HG02642 (cell line): Measurements from ENCODE around the gene OLA1.

Experiments
- ATAC-seq: cut with Tn5 transposase; IDR thresholded peaks from one replicate; pipeline ENCODE4 v1.9.1; 2021; ENCODE audit warnings: mild to moderate bottlenecking; ENCODE audit not compliant: unreplicated experiment, poor library complexity

The OLA1 gene

DNA sequence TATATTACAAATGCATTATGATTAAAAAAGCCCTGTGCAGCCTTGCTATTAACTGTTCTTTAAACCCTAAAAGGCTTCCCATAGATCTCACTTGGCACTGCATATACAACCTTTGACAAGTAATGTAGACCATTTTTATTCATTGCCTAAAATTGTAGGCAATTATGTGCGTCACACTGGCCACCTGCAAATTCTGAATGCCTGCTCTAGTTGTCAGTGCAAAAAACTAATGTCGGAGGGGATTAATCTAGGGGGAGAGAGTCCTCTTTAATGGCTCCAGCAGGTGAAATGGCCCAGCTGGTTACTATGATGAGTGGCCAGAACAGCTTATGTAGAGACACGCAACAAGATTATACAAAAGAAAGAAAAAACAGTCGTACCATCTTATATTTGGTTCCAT, 123.2 kb downstream of the OLA1 start:
- no peak for ATAC-seq

DNA sequence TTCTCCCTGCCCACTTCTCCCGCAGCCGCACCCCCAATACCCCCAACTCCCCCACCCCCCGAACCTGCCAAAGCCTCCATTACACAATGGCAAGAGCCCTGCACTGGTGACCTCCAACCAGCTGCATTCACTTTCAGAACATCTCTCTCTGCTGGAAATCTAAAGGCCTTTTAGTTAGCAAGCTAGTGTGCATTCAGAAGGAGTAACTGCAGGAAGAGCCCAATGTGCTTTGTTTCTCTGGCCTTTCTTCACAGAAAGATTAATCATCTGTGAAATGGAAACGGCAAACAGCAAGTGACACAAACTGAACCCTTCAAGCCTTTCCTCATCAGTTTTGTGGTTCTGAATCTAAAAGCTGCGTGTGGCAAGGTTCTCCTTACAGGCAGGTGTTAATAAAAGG, 124.2 kb downstream of the OLA1 start:
- no peak for ATAC-seq

DNA sequence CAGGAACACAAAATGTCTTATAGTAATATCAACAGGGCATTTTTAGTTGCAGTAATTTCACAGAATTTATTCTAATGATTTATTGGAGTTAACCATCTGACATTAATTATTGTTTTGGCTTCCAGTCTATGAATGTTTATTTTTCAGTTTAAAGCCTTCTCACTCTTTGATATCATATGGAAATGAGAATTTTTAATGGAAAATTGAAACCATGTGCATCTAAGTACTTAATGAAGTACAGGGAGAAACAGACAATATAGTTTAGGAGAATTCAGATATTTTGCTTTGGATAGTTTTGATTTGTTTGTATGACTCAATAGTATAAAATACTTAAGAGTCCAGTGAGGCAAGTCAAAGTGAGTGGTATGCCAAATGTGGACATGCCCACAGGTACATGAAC, 126.1 kb downstream of the OLA1 start:
- ATAC-seq = no peak

DNA sequence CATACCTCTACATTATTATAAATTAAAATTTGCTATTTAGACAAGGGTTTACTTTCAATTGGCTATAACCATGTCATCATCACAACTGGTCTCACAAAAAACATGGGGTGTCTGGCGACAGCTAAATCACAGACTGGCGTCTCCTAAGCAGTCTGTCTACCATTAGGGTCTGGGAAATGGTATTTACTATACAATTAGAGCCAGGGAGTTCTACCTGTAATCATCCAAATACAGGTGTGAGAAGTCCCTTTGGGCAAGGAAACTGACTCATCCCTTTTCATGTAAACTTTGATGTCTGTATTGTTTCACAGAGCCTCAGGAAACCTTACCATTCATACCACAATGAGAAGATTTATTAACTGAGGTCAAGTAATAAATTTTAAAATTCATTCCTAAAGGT, 126.7 kb downstream of the OLA1 start:
- ATAC-seq = no peak

DNA sequence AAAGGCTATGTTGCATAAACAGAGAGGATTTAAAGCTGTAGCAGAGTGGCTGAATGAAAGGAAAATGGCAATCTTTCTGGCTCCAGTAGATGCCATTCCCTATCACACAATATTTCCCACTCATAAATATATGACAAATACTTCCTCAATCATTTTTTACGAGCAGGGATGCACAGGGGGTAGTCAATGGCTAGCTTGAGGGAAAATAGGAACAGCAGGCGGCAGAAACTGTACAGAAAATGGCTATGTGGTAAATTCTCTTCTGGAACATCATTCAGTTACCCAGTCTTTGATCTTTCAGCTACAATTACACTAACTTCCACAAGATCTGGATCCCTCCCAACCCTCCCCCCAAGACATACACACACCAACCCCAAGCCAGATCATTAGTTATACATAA, 127.2 kb downstream of the OLA1 start:
- no peak for ATAC-seq

DNA sequence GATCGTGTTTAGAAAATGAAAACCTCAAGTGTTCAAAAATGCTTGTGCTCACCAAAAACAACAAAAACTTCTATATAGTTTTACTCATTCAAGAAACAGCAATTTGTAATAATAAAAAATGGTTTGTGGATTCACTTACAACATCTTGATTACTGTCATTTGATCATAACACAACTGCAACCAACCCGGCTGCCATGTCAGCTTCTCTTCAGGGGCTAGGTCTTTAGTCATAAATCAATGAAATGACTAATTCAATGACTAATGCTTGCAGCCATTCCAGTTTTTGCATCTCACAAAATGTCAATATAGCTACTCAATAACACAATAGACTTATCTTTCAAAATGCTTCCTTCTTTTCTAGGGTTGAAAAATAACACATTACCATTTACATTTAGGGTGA, 128.0 kb downstream of the OLA1 start:
- ATAC-seq = no peak

DNA sequence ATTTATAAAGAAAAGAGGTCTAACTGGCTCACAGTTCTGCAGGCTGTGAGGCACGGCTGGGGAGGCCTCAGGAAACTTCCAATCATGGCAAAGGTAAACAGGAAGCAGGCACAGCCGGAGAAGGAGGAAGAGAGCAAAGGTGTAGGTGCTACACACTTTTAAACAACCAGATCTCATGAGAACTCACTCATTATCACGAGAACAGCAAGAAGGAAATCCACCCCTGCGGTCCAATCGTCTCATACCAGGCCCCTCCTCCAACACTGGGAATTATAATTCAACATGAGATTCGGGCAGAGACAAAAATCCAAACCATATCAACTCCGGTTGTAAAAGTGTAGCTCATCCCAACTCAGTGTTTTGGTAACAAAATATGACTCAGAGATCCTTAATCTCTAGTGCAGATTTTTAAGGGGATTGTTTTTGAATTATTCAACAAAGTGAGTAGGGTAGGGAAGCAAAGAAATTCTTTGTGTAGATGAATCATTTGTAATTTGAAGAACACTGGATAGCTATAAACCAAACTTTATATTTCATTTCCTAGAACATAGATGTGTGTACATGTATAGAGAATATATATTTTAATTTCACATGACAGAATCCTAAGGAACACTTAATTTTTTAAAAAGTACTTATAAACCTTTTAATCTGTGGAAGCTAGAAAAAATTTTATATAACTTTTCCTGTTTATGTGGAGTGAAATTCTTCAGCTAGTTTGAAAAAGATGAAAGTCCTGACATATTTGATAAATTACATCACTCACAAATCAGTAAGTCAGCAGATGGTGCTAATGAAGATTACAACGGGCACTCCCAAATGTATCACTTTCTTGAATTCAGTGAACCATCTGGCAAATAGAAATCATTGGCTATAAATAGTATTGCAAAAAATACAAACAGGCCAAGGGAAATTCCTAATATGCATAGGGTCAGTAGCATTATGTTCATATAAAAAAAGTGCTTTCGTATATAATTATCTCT, 130.1 kb downstream of the OLA1 start:
- ATAC-seq = no peak

DNA sequence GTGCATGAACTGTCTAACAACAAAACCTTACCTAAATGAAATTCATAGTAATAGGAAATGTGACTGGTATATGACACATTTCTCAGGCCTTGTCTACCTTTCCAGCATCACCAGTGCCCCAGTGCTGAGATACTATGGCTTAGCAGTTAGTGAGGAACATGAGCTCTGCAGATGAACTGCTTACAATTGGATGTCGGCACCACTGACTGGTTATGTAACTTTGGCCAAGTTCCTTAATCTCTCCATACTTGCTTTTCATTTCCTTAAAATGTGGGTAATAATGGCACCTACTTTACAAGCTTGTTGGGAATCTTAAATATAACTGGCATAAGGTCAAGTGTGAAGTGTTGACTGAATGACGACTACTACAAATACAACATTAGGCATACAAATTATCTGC, 136.3 kb downstream of the OLA1 start:
- ATAC-seq = no peak

DNA sequence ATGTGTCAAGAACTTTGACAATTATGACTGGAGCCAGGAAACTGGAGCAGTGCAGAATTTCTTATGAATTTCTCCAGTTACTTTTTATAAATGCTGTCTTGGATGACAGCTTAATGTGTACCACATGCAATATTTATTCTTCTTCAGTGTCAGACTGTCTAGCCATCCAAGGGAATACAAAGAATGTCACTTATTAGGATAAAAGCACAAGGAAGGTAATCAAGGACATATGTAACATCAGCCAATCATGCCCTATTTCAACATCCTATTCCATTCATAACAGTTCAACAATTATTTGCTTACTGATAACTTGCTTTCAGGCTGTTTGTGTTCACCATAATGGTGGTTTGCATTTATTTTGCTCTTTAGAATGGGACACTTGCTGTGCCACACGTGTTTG, 139.8 kb downstream of the OLA1 start:
- ATAC-seq = no peak

DNA sequence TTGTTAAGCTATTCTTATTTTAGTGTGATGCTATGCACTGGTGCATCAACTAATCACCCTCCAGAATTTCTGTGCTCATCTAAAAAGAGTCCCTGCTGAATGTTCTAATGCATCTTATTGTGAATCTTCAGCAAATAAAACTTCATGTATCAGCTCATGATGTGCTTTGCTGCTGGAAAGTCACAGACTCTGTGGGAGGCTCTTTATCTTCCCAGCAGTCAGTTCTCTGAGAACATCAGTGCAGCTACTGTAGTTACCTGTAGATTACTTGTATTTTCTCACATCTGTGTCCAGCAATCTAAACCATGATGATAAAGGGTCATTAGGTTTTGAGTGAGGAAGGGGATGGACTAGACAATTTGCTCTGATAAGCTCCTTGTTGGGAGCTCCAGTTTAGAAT, 141.6 kb downstream of the OLA1 start:
- ATAC-seq = no peak

DNA sequence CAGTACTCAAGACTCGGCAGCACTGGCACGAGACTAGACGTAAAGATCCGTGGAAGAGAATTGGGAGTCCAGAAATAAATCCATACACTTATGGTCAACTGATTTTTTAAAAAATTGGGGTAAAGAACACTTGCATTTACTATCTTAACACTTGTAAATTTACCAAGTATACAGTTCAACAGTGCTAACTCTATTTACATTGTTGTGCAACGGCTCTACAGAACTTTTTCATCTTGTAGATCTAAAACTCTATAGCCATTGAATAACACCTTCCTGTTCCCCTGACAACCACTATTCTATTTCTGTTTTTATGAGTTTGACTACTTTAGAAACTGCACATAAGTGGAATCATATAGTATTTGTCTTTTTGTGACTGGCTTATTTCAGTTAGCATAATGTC, 153.8 kb downstream of the OLA1 start:
- ATAC-seq = no peak

DNA sequence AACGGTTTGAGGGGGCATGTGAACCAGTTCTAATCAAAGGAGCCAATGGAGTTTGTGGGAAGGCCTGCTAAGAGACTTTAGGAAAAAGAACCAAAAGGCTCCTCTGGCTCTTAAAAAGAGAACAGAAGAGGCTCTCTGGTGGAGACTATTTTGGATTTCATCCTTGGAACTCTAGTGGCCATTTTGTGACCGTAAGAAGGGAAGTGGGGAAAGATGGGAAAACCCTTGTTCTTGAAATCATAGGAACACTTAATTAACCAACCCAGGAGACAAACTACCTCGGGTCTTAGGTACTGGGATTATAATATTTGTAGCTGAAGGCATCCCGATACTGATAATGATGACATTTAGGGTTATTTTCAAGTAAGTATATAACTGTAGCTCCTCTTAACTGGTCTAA, 157.9 kb downstream of the OLA1 start:
- no peak for ATAC-seq

DNA sequence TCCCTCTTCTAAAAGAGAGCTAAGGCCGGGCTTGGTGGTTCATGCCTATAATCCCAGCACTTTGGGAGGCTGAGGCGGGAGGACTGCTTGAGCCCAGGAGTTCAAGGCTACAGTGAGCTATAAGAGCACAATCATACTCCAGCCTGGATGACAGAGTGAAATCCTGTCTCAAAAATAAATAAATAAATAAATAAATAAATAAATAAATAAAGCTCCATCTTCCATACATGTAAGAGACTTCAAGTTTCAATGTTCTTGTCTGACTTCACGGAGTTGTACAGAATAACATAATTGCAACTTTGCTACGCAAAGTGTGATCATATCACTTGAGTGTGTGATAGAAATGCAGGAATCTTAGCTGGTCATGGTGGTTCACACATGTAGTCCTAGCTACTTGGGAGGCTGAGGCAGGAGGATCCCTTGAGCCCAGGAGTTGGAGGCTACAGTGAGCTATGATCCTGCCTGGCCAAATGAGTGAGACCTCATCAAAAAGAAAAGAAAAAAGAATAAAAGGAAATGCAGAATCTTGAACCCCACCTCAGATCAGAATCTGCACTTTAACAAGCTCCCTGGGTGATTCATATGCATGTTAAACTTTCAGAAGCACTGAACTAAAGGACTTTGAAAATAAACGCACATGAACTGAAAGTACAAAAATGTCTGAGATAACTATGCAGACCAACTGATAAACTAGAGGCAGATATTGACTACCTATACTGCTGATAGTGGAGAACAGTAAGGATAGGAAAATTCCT, 159.4 kb downstream of the OLA1 start:
- no peak for ATAC-seq

DNA sequence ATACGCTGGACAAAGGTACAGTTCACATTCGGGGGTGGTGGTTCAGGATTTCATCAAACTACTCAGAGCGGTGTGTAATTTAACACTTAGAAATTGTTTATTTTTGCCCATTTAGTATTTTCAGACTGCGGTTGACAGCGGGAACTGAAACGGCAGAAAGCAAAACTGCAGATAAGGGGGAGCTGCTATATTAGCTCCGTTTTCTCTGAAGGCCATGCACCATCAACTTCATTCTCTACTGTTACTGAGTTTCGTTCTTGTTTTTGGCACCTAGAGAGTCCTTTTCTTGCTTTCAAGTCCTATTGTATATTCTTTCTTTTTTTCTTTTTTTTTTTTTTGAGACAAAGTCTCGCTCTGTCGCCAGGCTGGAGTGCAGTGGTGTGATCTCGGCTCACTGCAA, 161.6 kb downstream of the OLA1 start:
- no peak for ATAC-seq

DNA sequence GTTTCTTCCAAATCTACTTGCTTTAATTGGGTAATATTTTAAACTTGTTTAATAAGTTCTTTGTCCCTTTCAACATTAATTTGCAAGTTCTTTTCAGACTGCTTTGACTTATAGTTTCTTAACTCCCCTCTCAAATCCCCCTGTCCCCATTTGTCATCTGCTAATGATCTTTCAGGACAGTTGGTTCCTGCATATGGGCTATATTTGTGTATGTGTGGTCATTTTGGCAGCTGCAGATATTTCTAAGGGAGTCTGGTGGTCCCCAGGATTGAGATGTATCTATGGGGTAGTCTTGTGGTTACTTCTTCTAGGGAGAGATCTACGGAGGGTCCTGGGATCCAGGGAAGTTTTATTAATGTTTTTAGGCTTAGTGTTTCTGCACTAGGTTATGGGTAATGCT, 162.6 kb downstream of the OLA1 start:
- ATAC-seq = no peak

DNA sequence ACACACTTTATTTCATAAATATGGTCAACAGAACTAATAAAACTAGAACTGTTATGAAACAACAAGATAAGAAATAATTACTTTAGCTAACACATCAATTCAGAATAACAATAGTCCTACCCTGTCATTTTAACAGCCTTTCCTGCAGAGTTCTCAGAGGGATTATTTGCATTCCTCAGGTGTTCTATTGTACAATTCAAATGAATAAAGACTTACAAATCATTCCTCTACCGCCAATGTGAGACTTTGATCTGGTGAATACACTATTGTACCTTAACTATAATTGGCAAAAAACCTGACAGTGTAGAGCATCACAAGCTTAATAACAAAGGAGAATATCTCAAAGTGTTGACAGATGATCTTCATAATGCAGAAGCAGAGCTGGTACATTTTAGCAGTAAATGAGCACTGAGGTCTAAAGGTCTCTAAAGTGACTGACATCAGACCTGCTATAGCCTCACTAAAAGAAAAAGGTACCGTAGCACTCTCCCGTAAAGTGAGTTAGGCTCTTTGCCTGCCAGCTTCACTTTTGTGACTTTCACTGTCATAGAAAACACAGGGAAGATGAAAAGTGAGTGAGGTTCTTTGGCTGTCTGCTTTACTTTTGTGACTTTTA, 164.4 kb downstream of the OLA1 start:
- ATAC-seq = no peak

DNA sequence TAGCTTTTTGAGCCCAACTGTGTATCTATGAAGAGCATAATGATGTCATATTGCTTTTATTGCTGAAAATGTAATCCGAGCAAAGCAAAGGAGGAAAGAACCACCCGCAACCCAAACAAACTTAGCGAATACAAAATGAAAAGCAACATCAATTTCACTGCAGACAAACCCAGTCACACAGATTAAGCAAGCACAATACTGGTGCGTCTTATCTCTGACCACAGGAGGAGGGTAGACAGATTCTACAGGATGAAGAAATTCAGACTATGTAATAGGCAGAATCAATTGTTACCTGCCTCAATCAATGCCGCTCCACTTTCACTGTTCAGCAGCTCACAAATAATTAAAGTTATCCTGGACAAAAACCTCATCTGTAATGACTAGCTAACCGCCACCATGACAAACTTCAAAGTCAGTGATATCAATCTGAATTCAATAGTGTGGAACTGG, 167.6 kb downstream of the OLA1 start:
- ATAC-seq = no peak

DNA sequence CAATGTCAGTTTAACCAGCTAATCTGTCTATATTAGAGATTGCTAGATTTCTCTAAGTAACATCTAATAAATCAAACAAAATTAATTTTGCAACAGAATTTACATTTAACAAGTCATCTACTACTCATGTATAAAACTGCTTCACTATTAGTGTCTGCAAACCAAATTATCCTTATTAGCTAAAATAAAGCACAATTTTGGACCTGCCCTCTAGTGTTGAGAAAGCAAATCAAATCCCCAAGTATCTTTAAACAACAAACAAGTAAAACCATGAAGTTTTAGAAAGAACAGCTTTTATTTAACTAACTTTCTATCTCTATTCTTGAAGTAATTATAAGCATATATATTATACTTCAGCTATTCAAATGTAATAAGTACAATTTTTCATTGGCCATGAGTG, 170.1 kb downstream of the OLA1 start:
- ATAC-seq = no peak

DNA sequence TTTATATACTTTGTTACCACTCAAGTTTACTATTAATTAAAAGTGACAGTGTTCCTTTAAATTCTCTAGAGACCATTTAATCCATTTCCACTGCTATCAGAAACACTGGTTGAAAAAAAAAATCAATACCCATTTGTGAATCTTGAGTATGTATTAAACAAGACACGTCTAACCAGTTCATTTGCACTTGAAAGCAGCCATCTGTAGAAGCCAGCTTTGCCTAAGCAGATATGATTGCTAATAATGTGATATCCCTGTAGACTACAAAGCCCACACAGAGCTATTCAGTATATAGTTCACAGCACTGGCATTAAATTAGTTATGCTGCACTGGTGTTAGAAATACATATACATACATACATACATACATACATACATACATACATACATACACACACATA, 171.4 kb downstream of the OLA1 start:
- ATAC-seq = no peak

DNA sequence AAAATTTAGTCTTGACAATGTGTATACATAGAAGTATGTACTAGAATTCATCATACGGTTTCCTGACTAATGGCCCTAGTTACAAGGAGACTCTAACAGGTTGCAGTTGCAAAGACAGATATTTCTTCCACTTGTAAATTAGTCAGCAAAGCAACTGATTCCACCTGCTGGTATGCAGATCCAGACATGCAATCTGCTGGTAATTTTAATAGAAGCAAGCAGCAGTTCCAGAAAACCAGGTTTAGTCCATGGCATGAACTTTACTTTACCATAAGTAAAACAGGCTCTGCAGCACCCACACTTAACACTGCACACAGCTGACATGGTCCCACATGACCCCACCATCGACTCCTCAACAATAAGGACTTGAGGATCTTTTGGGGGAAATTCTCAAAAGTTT, 172.3 kb downstream of the OLA1 start:
- ATAC-seq = no peak

DNA sequence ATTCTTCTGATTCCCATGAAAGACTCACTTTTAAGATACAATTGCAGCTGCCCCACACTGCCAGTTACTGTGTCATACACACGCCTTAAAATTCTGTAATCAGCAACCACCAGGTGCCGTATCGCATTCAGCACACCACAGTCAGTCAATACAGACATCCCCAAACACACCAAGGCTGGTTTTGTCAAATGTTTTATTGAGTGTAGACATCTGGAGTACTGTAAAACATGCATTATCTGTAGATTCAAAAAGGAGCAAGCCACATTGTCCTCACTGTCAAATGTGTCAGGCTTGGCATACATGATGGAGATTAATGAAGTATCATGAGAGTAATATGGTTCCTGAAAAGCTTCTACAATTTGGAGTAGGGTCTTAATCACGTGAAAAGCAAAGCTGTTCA, 173.5 kb downstream of the OLA1 start:
- ATAC-seq = no peak
